Gastrocnemius medialis (tissue), 4 donors: ENCODE data around the gene RXRA.

ENCODE experiments used
- CTCF ChIP-seq, 5 experiments: fragments of 450-650 bp in 3 of 5; fragments of 200-600 bp in 2 of 5; sonication (generic) in 2 of 5; IDR thresholded peaks in 4 of 5; conservative IDR thresholded peaks in 1 of 5; 1 replicate in 4 of 5; 2 replicates in 1 of 5; pipeline ENCODE4 v1.5.1; 2016 to 2019; ENCODE audit warnings: antibody characterized with exemption in 5 of 5, mild to moderate bottlenecking in 3 of 5, moderate library complexity in 3 of 5
- POLR2A ChIP-seq, 2 donors: fragments of 450-650 bp; IDR thresholded peaks; one replicate each; pipeline ENCODE4 v1.6.1; 2017; ENCODE audit warnings: antibody characterized with exemption in 2 of 2, mild to moderate bottlenecking in 2 of 2, moderate library complexity in 2 of 2

- TF ChIP-seq CTCF (IDR thresholded peaks at IDR 0.05 in 4 of 5, conservative IDR thresholded peaks at IDR 0.05 in 1 of 5), result no peak
- TF ChIP-seq POLR2A (IDR thresholded peaks at IDR 0.05), result no peak
These were observed 9.4 kb downstream of the RXRA start for GRCh38 chr9:134335486-134336220.
